Glutamatergic neuron (in vitro differentiated cells): ENCODE measurements around the gene KCNG2. TPM values are rescaled to one million over a fixed set of nuclear protein-coding genes. Genes with fewer than 3 reads are reported as not detected.

Experiments used
- DNase-seq: peaks from one replicate; pipeline ENCODE4 v3.0.0; 2022
- H3K27ac Mint-ChIP-seq: one replicate; pipeline ENCODE4 v1.8.0; 2020; ENCODE audit warnings: mild to moderate bottlenecking, mixed read lengths, inconsistent platforms; ENCODE audit not compliant: unreplicated experiment
- H3K27me3 Mint-ChIP-seq: one replicate; pipeline ENCODE4 v1.8.0; 2020; ENCODE audit warnings: mild to moderate bottlenecking, moderate library complexity, mixed read lengths, inconsistent platforms; ENCODE audit not compliant: unreplicated experiment
- H3K36me3 Mint-ChIP-seq: one replicate; pipeline ENCODE4 v1.8.0; 2020; ENCODE audit warnings: mild to moderate bottlenecking, mixed read lengths, inconsistent platforms; ENCODE audit not compliant: unreplicated experiment
- H3K4me1 Mint-ChIP-seq: one replicate; pipeline ENCODE4 v1.8.0; 2020; ENCODE audit warnings: mild to moderate bottlenecking, low read depth, mixed read lengths, inconsistent platforms; ENCODE audit not compliant: unreplicated experiment
- H3K4me3 Mint-ChIP-seq: one replicate; pipeline ENCODE4 v1.8.0; 2020; ENCODE audit warnings: mild to moderate bottlenecking, mixed read lengths, inconsistent platforms; ENCODE audit not compliant: unreplicated experiment
- H3K9me3 Mint-ChIP-seq: one replicate; pipeline ENCODE4 v1.8.0; 2020; ENCODE audit warnings: mild to moderate bottlenecking, moderate library complexity, mixed read lengths, inconsistent platforms; ENCODE audit not compliant: unreplicated experiment
- CTCF ChIP-seq: fragments of 200-600 bp; sonication (generic); IDR thresholded peaks from one replicate; pipeline ENCODE4 v1.5.0; 2021; ENCODE audit not compliant: partially characterized antibody, unreplicated experiment
- total RNA-seq: library from RNA; stranded (reverse); fragmentation: NEBNext Ultra II Directional; extraction: Animal tissue kit (Norgen Biotek cat#: 25700); gene quantifications from one replicate; pipeline ENCODE4 v1.2.1, GENCODE V29; 2021; ENCODE audit not compliant: unreplicated experiment

KCNG2 gene
- total RNA-seq, 1 donor from 2014 or later = 1.6 TPM

GRCh38 chr18:79899609-79900445, 102.1 kb downstream of the KCNG2 start:
- no peak for DNase-seq
- H3K36me3 Mint-ChIP-seq = peaks cover 52% of the 10 kb centered on the region
- no peaks in the 10 kb centered on the region for H3K4me1 Mint-ChIP-seq
- H3K9me3 Mint-ChIP-seq = peaks cover 44% of the 10 kb centered on the region
- H3K27me3 Mint-ChIP-seq = peaks cover 16% of the 10 kb centered on the region
- no peak overlapping the region for H3K27ac Mint-ChIP-seq
- no peak overlapping the region for H3K4me3 Mint-ChIP-seq
- TF ChIP-seq CTCF = no peak

- Mint-ChIP-seq H3K4me1 (no peaks in the 10 kb centered on the region), H3K4me3 (no peak overlapping the region), H3K27ac (no peak overlapping the region), H3K27me3 (peaks cover 14% of the 10 kb centered on the region), H3K9me3 (peaks cover 38% of the 10 kb centered on the region), H3K36me3 (peaks cover 47% of the 10 kb centered on the region)
- no peak for TF ChIP-seq CTCF
- no peak for DNase-seq
Measured at GRCh38 chr18:79900610-79901570, 103.2 kb downstream of the KCNG2 start.

GRCh38 chr18:79901665-79902064, 103.9 kb downstream of the KCNG2 start:
- no peak for TF ChIP-seq CTCF
- peaks cover 37% of the 10 kb centered on the region for H3K9me3 Mint-ChIP-seq
- no peak overlapping the region for H3K4me3 Mint-ChIP-seq
- peaks cover 48% of the 10 kb centered on the region for H3K36me3 Mint-ChIP-seq
- peak overlapping the region; percentile 52 for H3K27ac Mint-ChIP-seq
- H3K27me3 Mint-ChIP-seq = peaks cover 14% of the 10 kb centered on the region
- DNase-seq = no peak
- no peaks in the 10 kb centered on the region for H3K4me1 Mint-ChIP-seq

- no peaks in the 10 kb centered on the region for H3K4me1 Mint-ChIP-seq
- H3K4me3 Mint-ChIP-seq = no peak overlapping the region
- no peak for DNase-seq
- H3K36me3 Mint-ChIP-seq = peaks cover 46% of the 10 kb centered on the region
- peak overlapping the region; percentile 52 for H3K27ac Mint-ChIP-seq
- H3K9me3 Mint-ChIP-seq = peaks cover 34% of the 10 kb centered on the region
- H3K27me3 Mint-ChIP-seq = peaks cover 13% of the 10 kb centered on the region
- no peak for TF ChIP-seq CTCF
Measured at GRCh38 chr18:79902075-79902474, 104.3 kb downstream of the KCNG2 start.
